Mucosa of descending colon (tissue), 3 donors: ENCODE data around the gene H6PD. TPM values are rescaled to one million over a fixed set of nuclear protein-coding genes. Genes with fewer than 3 reads are reported as not detected.

Source experiments
- ATAC-seq: fragments of 200-7000 bp; cut with Tn5 transposase; one replicate; pipeline ENCODE4 v1.9.1; 2020; ENCODE audit warnings: mild to moderate bottlenecking, moderate library complexity
- DNase-seq, 3 donors: peaks; one replicate each; pipeline ENCODE4 v3.0.0-alpha.2; 2020
- H3K36me3 ChIP-seq: fragments of 200-600 bp; one replicate; pipeline ENCODE4 v1.8.0; 2021; ENCODE audit warnings: low read depth, mild to moderate bottlenecking
- H3K4me1 ChIP-seq: fragments of 200-600 bp; one replicate; pipeline ENCODE4 v1.8.0; 2021; ENCODE audit warnings: low read depth, mild to moderate bottlenecking
- H3K4me3 ChIP-seq: fragments of 200-600 bp; one replicate; pipeline ENCODE4 v1.8.0; 2021; ENCODE audit warnings: mild to moderate bottlenecking
- H3K9me3 ChIP-seq: fragments of 200-600 bp; one replicate; pipeline ENCODE4 v1.8.0; 2021; ENCODE audit warnings: mild to moderate bottlenecking
- intact Hi-C, 2 donors: fragments of 100-400 bp; cut with DNase I in 1 of 2; cut with micrococcal nuclease in 1 of 2; formaldehyde crosslinking; loops; one replicate each; pipeline versions ENCODE4 v1.11.0 to v1.11.1; 2022; cut with DNase I, micrococcal nuclease
- total RNA-seq, 3 donors: library from RNA; stranded (reverse); fragmentation: NEBNext Ultra II Directional in 2 of 3; extraction: Animal tissue kit (Norgen Biotek cat#: 25700) in 2 of 3; gene quantifications; one replicate each; pipeline versions ENCODE4 v1.2.1 to v1.2.4, GENCODE V29; 2021 to 2023
- TF ChIP-seq, protein P1 (sequence below): fragments of 200-600 bp; IDR thresholded peaks from one replicate; pipeline ENCODE4 v1.8.0; 2022; ENCODE audit warnings: antibody characterized with exemption, mild to moderate bottlenecking
- donor health status: DM: no; HTN: no; CAD: no; lungs with moderate emphysema.
- donor health status: DM: no; HTN: no; CAD: no.
- donor health status: DM: no; HTN: yes; CAD: no.

The H6PD gene
- total RNA-seq, 3 donors from 2014 or later = 27.6 to 35.3 (median 31.9) TPM

DNA sequence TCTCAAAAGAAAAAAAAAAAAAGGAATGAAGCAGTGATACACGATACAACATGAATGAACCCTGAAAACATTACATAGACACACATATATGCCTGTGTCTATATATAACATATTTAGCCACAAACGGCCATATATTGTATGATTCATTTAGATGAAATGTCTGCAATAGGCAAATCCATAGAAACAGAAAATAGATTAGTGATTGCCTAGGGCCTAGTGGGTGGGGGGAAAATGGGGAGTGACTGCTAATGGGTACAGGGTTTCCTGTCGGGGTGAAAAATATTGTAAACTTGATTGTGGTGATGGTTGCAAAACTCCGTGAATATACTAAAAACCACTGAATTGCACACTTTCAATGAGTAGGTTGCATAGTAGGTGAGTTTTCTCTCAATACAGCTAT, 6.0 kb upstream of the H6PD start:
- no peak overlapping the region for H3K4me3 ChIP-seq
- DNase-seq (no peak), ATAC-seq (no peak)
- TF ChIP-seq, protein P1, sequence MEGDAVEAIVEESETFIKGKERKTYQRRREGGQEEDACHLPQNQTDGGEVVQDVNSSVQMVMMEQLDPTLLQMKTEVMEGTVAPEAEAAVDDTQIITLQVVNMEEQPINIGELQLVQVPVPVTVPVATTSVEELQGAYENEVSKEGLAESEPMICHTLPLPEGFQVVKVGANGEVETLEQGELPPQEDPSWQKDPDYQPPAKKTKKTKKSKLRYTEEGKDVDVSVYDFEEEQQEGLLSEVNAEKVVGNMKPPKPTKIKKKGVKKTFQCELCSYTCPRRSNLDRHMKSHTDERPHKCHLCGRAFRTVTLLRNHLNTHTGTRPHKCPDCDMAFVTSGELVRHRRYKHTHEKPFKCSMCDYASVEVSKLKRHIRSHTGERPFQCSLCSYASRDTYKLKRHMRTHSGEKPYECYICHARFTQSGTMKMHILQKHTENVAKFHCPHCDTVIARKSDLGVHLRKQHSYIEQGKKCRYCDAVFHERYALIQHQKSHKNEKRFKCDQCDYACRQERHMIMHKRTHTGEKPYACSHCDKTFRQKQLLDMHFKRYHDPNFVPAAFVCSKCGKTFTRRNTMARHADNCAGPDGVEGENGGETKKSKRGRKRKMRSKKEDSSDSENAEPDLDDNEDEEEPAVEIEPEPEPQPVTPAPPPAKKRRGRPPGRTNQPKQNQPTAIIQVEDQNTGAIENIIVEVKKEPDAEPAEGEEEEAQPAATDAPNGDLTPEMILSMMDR = no peak
- H3K9me3 ChIP-seq = no peaks in the 10 kb centered on the region
- intact Hi-C loops = no loop called here
- H3K36me3 ChIP-seq = no peaks in the 10 kb centered on the region
- H3K4me1 ChIP-seq = no peaks in the 10 kb centered on the region

DNA sequence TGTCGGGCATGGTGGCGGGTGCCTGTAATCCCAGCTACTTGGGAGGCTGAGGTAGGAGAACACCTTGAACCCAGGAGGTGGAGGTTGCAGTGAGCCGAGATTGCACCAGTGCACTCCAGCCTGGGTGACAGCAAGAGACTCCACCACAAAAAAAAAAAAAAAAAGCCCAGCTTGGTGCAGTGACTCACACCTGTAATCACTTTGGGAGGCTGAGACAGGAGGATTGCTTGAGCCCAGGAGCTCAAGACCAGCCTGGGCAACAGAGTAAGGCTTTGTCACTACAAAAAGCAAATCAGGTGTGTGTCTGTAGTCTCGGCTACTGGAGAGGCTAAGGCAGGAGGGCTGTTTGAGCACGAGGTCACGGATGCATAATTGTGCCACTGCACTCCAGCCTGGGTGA, 5.0 kb upstream of the H6PD start:
- TF ChIP-seq, protein P1 = no peak
- Histone ChIP-seq H3K4me3 (no peak overlapping the region), H3K36me3 (no peaks in the 10 kb centered on the region), H3K4me1 (peaks cover 4% of the 10 kb centered on the region), H3K9me3 (no peaks in the 10 kb centered on the region)
- no peak for ATAC-seq
- DNase-seq = no peak
- intact Hi-C loops = no loop called here

DNA sequence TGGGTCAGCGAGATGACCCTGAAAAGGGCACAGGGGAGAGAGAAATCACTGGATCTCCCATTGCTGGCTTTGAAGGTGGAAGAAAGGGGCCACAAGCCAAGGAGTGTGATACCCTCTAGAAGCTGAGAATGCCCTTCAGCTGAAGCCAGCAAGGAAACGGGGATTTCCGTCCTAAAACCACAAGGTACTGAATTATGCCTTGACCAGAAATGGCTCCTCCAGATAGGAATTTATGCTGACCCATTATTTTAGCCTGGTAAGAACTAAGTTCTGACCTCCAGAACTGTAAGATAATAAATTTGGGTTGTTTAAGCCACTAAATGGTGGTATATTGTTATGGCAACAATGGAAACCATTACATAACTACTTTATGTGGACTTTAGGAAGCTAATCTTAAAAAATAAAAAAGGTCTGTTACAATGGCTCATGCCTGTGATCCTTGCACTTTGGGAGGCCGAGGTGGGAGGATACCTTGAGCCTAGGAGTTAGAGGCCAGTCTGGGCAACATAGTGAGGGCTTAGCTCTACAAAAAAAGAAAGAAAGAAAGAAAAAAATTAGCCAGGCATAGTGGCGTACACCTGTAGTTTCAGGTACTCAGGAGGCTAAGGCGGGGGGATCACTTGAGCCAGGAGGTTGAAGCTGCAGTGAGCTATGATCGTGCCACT, 3.6 kb upstream of the H6PD start:
- ATAC-seq = no peak
- DNase-seq = no peak
- intact Hi-C loops = no loop called here
- Histone ChIP-seq H3K4me3 (no peak overlapping the region), H3K4me1 (peaks cover 11% of the 10 kb centered on the region), H3K9me3 (no peaks in the 10 kb centered on the region), H3K36me3 (no peaks in the 10 kb centered on the region)
- TF ChIP-seq, protein P1 = no peak

DNA sequence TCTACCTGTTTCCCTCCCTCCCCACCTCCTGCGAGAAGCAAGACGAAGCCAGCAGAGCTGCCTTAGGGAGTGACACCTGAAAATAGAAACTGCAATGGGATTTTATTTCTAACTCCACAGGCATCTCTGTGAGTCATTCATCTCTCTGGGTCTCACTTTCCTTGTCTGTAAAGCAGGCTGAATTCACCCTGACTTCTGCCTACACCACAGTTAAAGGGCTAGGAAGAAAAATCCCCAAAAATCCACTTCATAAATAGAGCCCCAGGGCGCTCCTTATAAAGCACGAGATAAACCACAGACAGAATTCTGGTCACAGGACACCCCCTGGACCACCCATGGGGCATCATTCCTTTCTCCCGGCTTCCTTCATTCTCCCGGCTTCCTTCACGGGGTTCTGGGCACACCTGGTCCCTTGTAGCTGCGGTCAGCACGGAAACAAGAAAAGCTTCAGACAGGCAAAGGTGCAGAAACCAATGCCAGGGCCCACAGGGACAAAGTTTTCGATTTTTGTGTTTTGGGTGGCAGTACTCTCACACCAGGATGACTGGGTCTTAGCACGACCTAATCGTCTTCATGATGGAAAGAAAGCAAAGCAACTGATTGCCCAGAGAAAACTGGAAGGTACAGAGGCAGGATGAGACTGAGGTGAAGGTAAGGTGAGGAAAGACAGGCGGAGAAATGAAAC, 2.8 kb upstream of the H6PD start:
- ATAC-seq (no peak), DNase-seq (no peak)
- no peaks in the 10 kb centered on the region for H3K9me3 ChIP-seq
- H3K36me3 ChIP-seq = no peaks in the 10 kb centered on the region
- intact Hi-C loops = no loop called here
- H3K4me3 ChIP-seq = no peak overlapping the region
- H3K4me1 ChIP-seq = peaks cover 11% of the 10 kb centered on the region
- TF ChIP-seq, protein P1 = no peak

DNA sequence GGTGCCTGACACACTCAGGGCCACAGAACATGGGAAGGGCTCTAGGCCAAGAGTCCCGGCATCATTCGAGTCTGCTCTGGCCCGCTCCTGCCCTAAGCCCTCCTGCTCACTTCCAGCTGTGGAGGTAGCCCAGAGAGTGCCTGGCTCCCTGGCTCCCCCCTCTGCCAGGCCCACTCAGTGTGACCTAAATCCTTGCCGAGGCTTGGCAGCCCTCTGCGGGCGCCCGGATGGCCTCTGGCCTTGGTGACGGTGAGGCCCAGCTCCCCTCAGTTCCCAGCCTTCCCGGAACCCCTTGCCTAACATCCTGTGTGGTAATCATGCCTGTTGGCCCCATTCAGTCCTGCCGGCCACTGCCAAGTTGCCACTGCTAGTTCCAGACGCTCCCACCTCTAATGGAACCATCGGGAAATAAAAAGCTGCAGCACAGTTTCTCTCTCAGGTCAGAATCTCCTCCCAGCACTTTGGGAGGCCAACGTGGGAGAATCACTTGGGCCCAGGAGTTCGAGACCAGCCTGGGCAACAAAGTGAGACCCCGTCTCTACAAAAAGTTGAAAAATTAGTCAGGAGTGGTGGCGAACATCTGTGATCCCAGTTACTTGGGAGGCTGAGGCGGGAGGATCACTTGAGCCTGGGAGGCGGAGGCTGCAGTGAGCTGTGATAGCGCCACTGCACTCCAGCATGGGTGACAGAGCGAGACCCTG, 1.2 kb upstream of the H6PD start:
- Histone ChIP-seq H3K9me3 (no peaks in the 10 kb centered on the region), H3K4me3 (no peak overlapping the region), H3K36me3 (no peaks in the 10 kb centered on the region), H3K4me1 (peaks cover 16% of the 10 kb centered on the region)
- TF ChIP-seq, protein P1 = no peak
- peak in 2 of 3 donors; percentile 58 to 79 for DNase-seq
- ATAC-seq = peak; percentile 1
- intact Hi-C loops = no loop called here
